Suprapubic skin (tissue), 3 donors: ENCODE measurements around the gene DLG3.

ENCODE experiments used
- CTCF ChIP-seq, 2 donors: fragments of 200-600 bp in 1 of 2; fragments of 450-650 bp in 1 of 2; sonication (generic) in 1 of 2; IDR thresholded peaks; one replicate each; pipeline ENCODE4 v1.5.1; 2016 to 2019; ENCODE audit warnings: antibody characterized with exemption in 2 of 2, mild to moderate bottlenecking in 1 of 2, moderate library complexity in 1 of 2
- POLR2A ChIP-seq, 2 donors: fragments of 450-650 bp; IDR thresholded peaks; one replicate each; pipeline ENCODE4 v1.6.1; 2017; ENCODE audit warnings: antibody characterized with exemption in 2 of 2, mild to moderate bottlenecking in 2 of 2, moderate library complexity in 2 of 2

GRCh38 chrX:70535198-70535597 lies 90.6 kb downstream of the DLG3 start:
- no peak for TF ChIP-seq POLR2A (IDR thresholded peaks at IDR 0.05)
- no peak for TF ChIP-seq CTCF (IDR thresholded peaks at IDR 0.05)
